GM12801 (cell line): Measurements from ENCODE around the gene SEPHS1.

Experiments used
- CTCF ChIP-seq: IDR thresholded peaks from one replicate; pipeline ENCODE4 v1.5.1; 2011; ENCODE audit warnings: control low read depth; ENCODE audit not compliant: insufficient read length; ENCODE audit errors: extremely low read depth

Gene SEPHS1, protein sequence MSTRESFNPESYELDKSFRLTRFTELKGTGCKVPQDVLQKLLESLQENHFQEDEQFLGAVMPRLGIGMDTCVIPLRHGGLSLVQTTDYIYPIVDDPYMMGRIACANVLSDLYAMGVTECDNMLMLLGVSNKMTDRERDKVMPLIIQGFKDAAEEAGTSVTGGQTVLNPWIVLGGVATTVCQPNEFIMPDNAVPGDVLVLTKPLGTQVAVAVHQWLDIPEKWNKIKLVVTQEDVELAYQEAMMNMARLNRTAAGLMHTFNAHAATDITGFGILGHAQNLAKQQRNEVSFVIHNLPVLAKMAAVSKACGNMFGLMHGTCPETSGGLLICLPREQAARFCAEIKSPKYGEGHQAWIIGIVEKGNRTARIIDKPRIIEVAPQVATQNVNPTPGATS

DNA sequence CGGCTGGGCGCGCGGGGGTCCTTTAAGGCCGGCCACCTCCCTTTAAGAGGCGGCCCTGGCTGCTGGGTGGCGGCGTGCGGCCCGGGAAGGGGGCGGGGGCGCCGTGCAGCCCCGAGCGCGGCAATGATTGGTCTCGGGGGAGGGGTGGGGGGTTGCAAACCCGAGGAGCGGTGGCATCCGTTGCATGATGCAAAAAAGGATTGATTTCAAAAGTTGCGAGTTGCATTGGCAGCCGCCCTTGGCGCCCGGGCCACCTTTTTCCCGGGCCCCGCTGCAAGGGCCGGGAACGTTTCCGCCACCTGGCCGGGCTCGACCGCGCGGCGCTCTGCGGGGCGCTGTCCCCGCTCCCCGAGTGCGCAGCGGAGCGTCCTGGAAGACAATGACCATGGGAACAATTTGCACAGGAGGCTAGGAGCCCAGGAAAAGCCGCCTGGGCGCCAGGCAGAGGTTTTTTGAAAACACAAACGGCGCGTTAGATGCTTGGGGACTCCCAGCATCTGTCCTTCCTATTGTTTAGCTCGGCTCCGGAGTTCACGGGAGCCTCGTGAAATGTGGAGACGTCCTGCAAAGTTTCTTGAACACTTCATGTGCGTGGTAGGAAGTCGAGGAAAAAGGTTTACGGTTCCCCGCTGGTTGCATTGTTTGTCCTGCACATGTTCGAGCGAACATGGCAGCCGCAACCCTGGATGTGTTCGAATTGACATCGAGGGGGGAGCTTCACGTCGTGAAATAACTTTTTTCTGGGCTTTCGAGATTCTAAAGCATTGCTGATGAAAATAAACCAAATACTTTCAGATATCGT lies at the start of gene SEPHS1:
Gene SEPHS1, minus strand, starts transcription at position 78 of the 802 bp plus-strand sequence. CDS start 3,343 bp downstream, outside the sequence.
- TF ChIP-seq CTCF, result no peak

DNA sequence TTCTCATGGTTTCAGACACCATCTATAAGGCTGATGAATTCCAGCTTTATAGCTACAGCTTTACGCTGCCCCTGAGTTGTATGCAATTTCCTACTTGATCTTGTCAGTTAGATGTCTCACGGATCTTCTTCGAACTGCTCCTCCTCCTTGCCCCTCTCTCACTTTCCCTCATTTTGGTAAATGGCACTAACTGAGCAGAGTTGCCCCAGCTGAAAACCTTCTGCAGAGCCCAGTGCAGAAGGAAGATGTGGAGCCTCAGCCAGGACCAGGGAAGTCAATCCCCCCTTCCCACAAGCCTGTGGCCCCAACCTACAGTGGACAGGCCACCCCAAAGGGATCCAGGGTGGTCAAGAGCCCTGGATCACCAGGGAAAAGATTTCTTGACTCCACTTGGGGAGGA lies 49.0 kb upstream of the SEPHS1 start:
- no peak for TF ChIP-seq CTCF

DNA sequence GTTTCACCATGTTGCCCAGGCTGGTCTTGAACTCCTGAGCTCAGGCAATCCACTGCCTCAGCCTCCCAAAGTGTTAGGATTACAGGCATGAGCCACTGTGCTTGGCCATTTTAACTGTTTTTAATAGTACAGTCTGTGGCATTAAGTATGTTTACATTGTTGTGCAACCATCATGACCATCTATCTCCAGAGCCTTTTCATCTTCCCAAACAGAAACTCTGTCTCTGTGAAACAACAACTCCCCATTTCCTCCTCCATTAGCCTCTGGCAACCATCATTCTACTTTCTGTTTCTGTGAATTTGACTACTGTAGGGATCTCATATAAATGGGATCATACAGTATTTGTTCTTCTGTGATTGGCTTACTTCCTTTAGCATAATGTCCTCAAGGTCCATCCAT lies 48.3 kb upstream of the SEPHS1 start:
- TF ChIP-seq CTCF, result no peak

- no peak for TF ChIP-seq CTCF
Measured at GRCh38 chr10:13395540-13395939, 47.4 kb upstream of the SEPHS1 start.

GRCh38 chr10:13393640-13394039 lies 45.5 kb upstream of the SEPHS1 start:
- no peak for TF ChIP-seq CTCF

GRCh38 chr10:13392701-13393100 lies 44.6 kb upstream of the SEPHS1 start:
- no peak for TF ChIP-seq CTCF

GRCh38 chr10:13390604-13391522 lies 42.8 kb upstream of the SEPHS1 start:
- TF ChIP-seq CTCF, result no peak
